Stimulated activated CD4-positive, alpha-beta T cell treated with anti-CD3 and anti-CD28 coated beads, Interleukin-15, amount 100 ng/mL, for 1 hour (primary cell): ENCODE measurements around the gene FRS3.
"Not testable (repeated sequence)": the region's sequence is repeated elsewhere in the genome, so short reads cannot be mapped to it uniquely, and the experiment has no call there.

ENCODE experiments used
- DNase-seq, 2 donors: peaks; one replicate each; pipeline ENCODE4 v3.0.0-alpha.2; 2020; ENCODE audit warnings: low read depth in 1 of 2, low spot score in 1 of 2

Gene FRS3

GRCh38 chr6:41769376-41769775 lies 10.3 kb downstream of the FRS3 start:
- DNase-seq: no peak

- DNase-seq: no peak
Observed at GRCh38 chr6:41768545-41769308, 11.0 kb downstream of the FRS3 start.

GRCh38 chr6:41767112-41767833 lies 12.4 kb downstream of the FRS3 start:
- DNase-seq: no peak

- DNase-seq: not testable (repeated sequence)
Observed at GRCh38 chr6:41766043-41766664, 13.5 kb downstream of the FRS3 start.

- DNase-seq: no peak
Observed at GRCh38 chr6:41763470-41763869, 16.2 kb downstream of the FRS3 start.

GRCh38 chr6:41759905-41760579 lies 19.7 kb downstream of the FRS3 start:
- DNase-seq: no peak

GRCh38 chr6:41759106-41759904 lies 20.4 kb downstream of the FRS3 start:
- DNase-seq: no peak

- DNase-seq: no peak
Observed at GRCh38 chr6:41758641-41759035, 21.1 kb downstream of the FRS3 start.

GRCh38 chr6:41757931-41758640 lies 21.6 kb downstream of the FRS3 start:
- DNase-seq: no peak

- DNase-seq: no peak
Observed at GRCh38 chr6:41757271-41757670, 22.4 kb downstream of the FRS3 start.

GRCh38 chr6:41756354-41756753 lies 23.3 kb downstream of the FRS3 start:
- no peak for DNase-seq

- DNase-seq: no peak
Observed at GRCh38 chr6:41755895-41756294, 23.8 kb downstream of the FRS3 start.

GRCh38 chr6:41750374-41750773 lies 29.3 kb downstream of the FRS3 start:
- no peak for DNase-seq

- no peak for DNase-seq
Observed at GRCh38 chr6:41748542-41748941, 31.2 kb downstream of the FRS3 start.

- DNase-seq: no peak
Observed at GRCh38 chr6:41748102-41748477, 31.6 kb downstream of the FRS3 start.

- no peak for DNase-seq
Observed at GRCh38 chr6:41747256-41748101, 32.2 kb downstream of the FRS3 start, which contains the start of gene PGC. PGC (minus strand) TSS chr6:41747397; CDS start chr6:41747334, 63 bp downstream.

GRCh38 chr6:41746107-41746506 lies 33.6 kb downstream of the FRS3 start:
- DNase-seq: no peak

GRCh38 chr6:41744236-41744787 lies 35.4 kb downstream of the FRS3 start:
- DNase-seq: no peak
